GM23338 (cell line): ENCODE data around the gene SF3B3.

Source experiments
- CREB1 ChIP-seq: fragments of 250-450 bp; sonication (Bioruptor Pico); IDR thresholded peaks from 2 replicates; pipeline ENCODE4 v1.5.0; 2020; ENCODE audit warnings: low read depth, mild to moderate bottlenecking, moderate library complexity
- CTCF ChIP-seq, 2 experiments: fragments of 200-600 bp in 1 of 2; sonication (generic) in 1 of 2; conservative IDR thresholded peaks; 2 replicates each; pipeline versions ENCODE4 v1.5.1 to v1.6.1; 2016 to 2017; ENCODE audit warnings: antibody characterized with exemption in 2 of 2, low read depth in 2 of 2, mild to moderate bottlenecking in 2 of 2, moderate library complexity in 1 of 2
- EZH2 ChIP-seq: fragments of 200-600 bp; sonication (generic); IDR thresholded peaks from one replicate; pipeline ENCODE4 v1.8.0; 2017; ENCODE audit warnings: antibody characterized with exemption, mild to moderate bottlenecking, low read depth; ENCODE audit not compliant: unreplicated experiment
- JUNB ChIP-seq: IDR thresholded peaks from one replicate; pipeline ENCODE4 v1.6.1; 2016; ENCODE audit warnings: antibody characterized with exemption; ENCODE audit not compliant: unreplicated experiment
- POLR2AphosphoS5 ChIP-seq: IDR thresholded peaks from 2 replicates; pipeline ENCODE4 v1.6.1; 2016; ENCODE audit warnings: antibody characterized with exemption, low read depth
- REST ChIP-seq: IDR thresholded peaks from one replicate; pipeline ENCODE4 v1.6.1; 2018; ENCODE audit warnings: antibody characterized with exemption; ENCODE audit not compliant: unreplicated experiment
- STAT1 ChIP-seq: IDR thresholded peaks from one replicate; pipeline ENCODE4 v1.6.1; 2016; ENCODE audit warnings: antibody characterized with exemption; ENCODE audit not compliant: unreplicated experiment

- no peak; a peak in 1 of 4 replicates for TF ChIP-seq CTCF (conservative IDR thresholded peaks at IDR 0.05; ENCODE audit: low read depth in 2 of 2)
- no peak for TF ChIP-seq STAT1
- no peak for TF ChIP-seq EZH2
- TF ChIP-seq POLR2AphosphoS5: no peak; the same call in 1 of the 2 replicates
- no peak for TF ChIP-seq REST
- TF ChIP-seq CREB1 (CRISPR knock-in tag): no peak
- no peak for TF ChIP-seq JUNB
These were observed 86.9 kb downstream of the SF3B3 start for GRCh38 chr16:70610273-70611223.
